NB4 (cell line): ENCODE results near the gene OR6B2.

Experiments
- POLR2A ChIP-seq: IDR thresholded peaks from 2 replicates; pipeline ENCODE4 v1.6.1; 2011; ENCODE audit warnings: mild to moderate bottlenecking; ENCODE audit not compliant: insufficient read length; ENCODE audit errors: extremely low read depth
- TF ChIP-seq, protein P1 (sequence below): IDR thresholded peaks from one replicate; pipeline ENCODE4 v1.5.1; 2012; ENCODE audit warnings: low read depth, low read length
- TF ChIP-seq, protein P2 (sequence below): IDR thresholded peaks from 2 replicates; pipeline ENCODE4 v1.6.1; 2011; ENCODE audit warnings: low read depth, low read length

DNA sequence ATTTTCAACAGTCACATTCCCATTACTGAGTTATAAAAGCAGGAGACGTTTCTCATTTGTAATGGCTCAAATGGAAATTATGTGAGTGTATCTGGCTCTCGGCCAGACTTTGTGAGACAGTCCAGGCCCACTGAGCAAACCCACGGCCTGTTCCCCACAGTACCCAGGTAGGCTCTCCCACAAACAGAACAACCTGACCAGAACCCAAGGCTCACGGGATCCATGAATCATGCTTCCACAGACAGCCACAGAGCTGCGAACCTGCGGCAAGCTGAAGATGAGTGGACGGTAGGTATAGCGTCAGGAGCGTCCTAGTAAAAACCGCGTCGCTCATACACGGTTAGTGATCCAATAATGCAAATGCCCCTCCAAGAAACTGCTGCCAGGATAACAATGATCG, 39.3 kb downstream of the OR6B2 start:
- TF ChIP-seq POLR2A = no peak
- TF ChIP-seq, protein P1, sequence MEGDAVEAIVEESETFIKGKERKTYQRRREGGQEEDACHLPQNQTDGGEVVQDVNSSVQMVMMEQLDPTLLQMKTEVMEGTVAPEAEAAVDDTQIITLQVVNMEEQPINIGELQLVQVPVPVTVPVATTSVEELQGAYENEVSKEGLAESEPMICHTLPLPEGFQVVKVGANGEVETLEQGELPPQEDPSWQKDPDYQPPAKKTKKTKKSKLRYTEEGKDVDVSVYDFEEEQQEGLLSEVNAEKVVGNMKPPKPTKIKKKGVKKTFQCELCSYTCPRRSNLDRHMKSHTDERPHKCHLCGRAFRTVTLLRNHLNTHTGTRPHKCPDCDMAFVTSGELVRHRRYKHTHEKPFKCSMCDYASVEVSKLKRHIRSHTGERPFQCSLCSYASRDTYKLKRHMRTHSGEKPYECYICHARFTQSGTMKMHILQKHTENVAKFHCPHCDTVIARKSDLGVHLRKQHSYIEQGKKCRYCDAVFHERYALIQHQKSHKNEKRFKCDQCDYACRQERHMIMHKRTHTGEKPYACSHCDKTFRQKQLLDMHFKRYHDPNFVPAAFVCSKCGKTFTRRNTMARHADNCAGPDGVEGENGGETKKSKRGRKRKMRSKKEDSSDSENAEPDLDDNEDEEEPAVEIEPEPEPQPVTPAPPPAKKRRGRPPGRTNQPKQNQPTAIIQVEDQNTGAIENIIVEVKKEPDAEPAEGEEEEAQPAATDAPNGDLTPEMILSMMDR = no peak
- TF ChIP-seq, protein P2, sequence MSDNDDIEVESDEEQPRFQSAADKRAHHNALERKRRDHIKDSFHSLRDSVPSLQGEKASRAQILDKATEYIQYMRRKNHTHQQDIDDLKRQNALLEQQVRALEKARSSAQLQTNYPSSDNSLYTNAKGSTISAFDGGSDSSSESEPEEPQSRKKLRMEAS = no peak
